H1 (cell line): ENCODE results near the gene SOST. TPM values are rescaled to one million over a fixed set of nuclear protein-coding genes. Genes with fewer than 3 reads are reported as not detected.

ENCODE experiments used
- CTCF ChIA-PET: fragments of 300-600 bp; sonication (Branson Sonifier 250); formaldehyde crosslinking; loops from one replicate; lab custom pipeline; 2021; ENCODE audit not compliant: partially characterized antibody; lab: Charles Lee
- POLR2A ChIA-PET: fragments of 300-600 bp; sonication (Branson Sonifier 250); formaldehyde crosslinking; loops from one replicate; lab custom pipeline; 2021; ENCODE audit warnings: inconsistent platforms; ENCODE audit not compliant: partially characterized antibody; lab: Charles Lee
- DNase-seq, 2 experiments: peaks; one replicate each; pipeline versions ENCODE4 v3.0.0 to v3.0.0-alpha.2; 2010 to 2022; ENCODE audit warnings: low spot score in 2 of 2, low read depth in 1 of 2, mixed read lengths in 1 of 2
- FAIRE-seq: peaks from 2 replicates; lab custom pipeline; 2011; peaks lifted over from hg19 to GRCh38; lab: Jason Lieb, UNC
- H2AFZ ChIP-seq: 2 replicates; pipeline ENCODE4 v1.8.1; 2012; ENCODE audit warnings: low read length, inconsistent platforms
- H2AK5ac ChIP-seq: 2 replicates; pipeline ENCODE4 v1.6.1; 2013; ENCODE audit warnings: low read depth, low read length
- H2BK120ac ChIP-seq: replicated peaks from 2 replicates; pipeline ENCODE3; 2013; ENCODE audit warnings: low read depth, low read length, inconsistent platforms
- H2BK12ac ChIP-seq: 2 replicates; pipeline ENCODE4 v1.6.1; 2013; ENCODE audit warnings: low read depth, low read length
- H2BK15ac ChIP-seq: 2 replicates; pipeline ENCODE4 v1.6.1; 2013; ENCODE audit warnings: low read length
- H2BK20ac ChIP-seq: 2 replicates; pipeline ENCODE4 v1.6.1; 2013; ENCODE audit warnings: low read length
- H2BK5ac ChIP-seq: 2 replicates; pipeline ENCODE4 v1.6.1; 2013; ENCODE audit warnings: low read depth, low read length
- H3K14ac ChIP-seq: 2 replicates; pipeline ENCODE4 v1.6.1; 2013; ENCODE audit warnings: inconsistent platforms; ENCODE audit not compliant: insufficient read length
- H3K18ac ChIP-seq: 2 replicates; pipeline ENCODE4 v1.6.1; 2013; ENCODE audit warnings: low read length; ENCODE audit errors: extremely low read depth
- H3K23ac ChIP-seq: 2 replicates; pipeline ENCODE4 v1.6.1; 2013; ENCODE audit warnings: inconsistent platforms; ENCODE audit not compliant: insufficient read length
- H3K23me2 ChIP-seq: 2 replicates; pipeline ENCODE4 v1.6.1; 2013; ENCODE audit warnings: low read depth, low read length
- H3K27ac ChIP-seq: 2 replicates; pipeline ENCODE4 v1.6.1; 2011; ENCODE audit warnings: low read depth, low read length, inconsistent platforms
- H3K27me3 ChIP-seq, 4 experiments: replicated peaks in 1 of 4; 1 replicate in 1 of 4; 2 replicates in 3 of 4; pipeline versions ENCODE4 v1.6.1 to v1.8.1; 2011 to 2013; ENCODE audit warnings: low read length in 3 of 4, mild to moderate bottlenecking in 3 of 4, inconsistent platforms in 2 of 4, mixed read lengths in 2 of 4, moderate library complexity in 1 of 4; ENCODE audit not compliant: control insufficient read depth in 3 of 4, insufficient read depth in 3 of 4; ENCODE audit errors: extremely low read depth in 1 of 4
- H3K36me3 ChIP-seq, 4 experiments: 2 replicates each; pipeline versions ENCODE4 v1.6.1 to v1.8.1; 2011 to 2013; ENCODE audit warnings: mild to moderate bottlenecking in 4 of 4, low read length in 3 of 4, moderate library complexity in 2 of 4, control low read depth in 1 of 4, inconsistent platforms in 1 of 4; ENCODE audit not compliant: insufficient read depth in 4 of 4, control insufficient read depth in 2 of 4
- H3K4ac ChIP-seq: replicated peaks from 2 replicates; pipeline ENCODE3; 2013; ENCODE audit warnings: low read length, low read depth, mixed read lengths, inconsistent platforms; ENCODE audit not compliant: insufficient read length
- H3K4me1 ChIP-seq, 4 experiments: replicated peaks in 1 of 4; 1 replicate in 1 of 4; 2 replicates in 3 of 4; pipeline versions ENCODE4 v1.6.1 to v1.8.1; 2011 to 2013; ENCODE audit warnings: low read length in 3 of 4, inconsistent platforms in 2 of 4, mixed read lengths in 1 of 4; ENCODE audit not compliant: insufficient read depth in 4 of 4, control insufficient read depth in 3 of 4
- H3K4me2 ChIP-seq, 2 experiments: 2 replicates each; pipeline versions ENCODE4 v1.6.1 to v1.8.1; 2011 to 2013; ENCODE audit warnings: low read depth in 2 of 2, low read length in 2 of 2, control low read depth in 1 of 2, inconsistent platforms in 1 of 2, mild to moderate bottlenecking in 1 of 2; ENCODE audit not compliant: insufficient read depth in 1 of 2
- H3K4me3 ChIP-seq, 4 experiments: fragments of 200-600, 300-600 bp in 1 of 4; sonication (generic), shearing (Covaris generic), sonication (Bioruptor Twin) in 1 of 4; 2 replicates each; pipeline versions ENCODE4 v1.5.1 to v1.8.1; 2011 to 2016; ENCODE audit warnings: low read length in 4 of 4, low read depth in 3 of 4, control low read depth in 2 of 4, inconsistent platforms in 2 of 4, mild to moderate bottlenecking in 2 of 4, mixed read lengths in 1 of 4, moderate library complexity in 1 of 4; ENCODE audit not compliant: insufficient read depth in 2 of 4; ENCODE audit errors: extremely low read depth in 1 of 4
- H3K56ac ChIP-seq: replicated peaks from 2 replicates; pipeline ENCODE3; 2013; ENCODE audit warnings: low read depth, mild to moderate bottlenecking, mixed read lengths, low read length, inconsistent platforms; ENCODE audit not compliant: insufficient read length
- H3K79me1 ChIP-seq: 2 replicates; pipeline ENCODE4 v1.6.1; 2013; ENCODE audit warnings: low read depth, low read length, control low read depth
- H3K79me2 ChIP-seq, 2 experiments: 2 replicates each; pipeline versions ENCODE4 v1.6.1 to v1.8.1; 2012 to 2013; ENCODE audit warnings: low read length in 2 of 2, mild to moderate bottlenecking in 2 of 2, inconsistent platforms in 1 of 2; ENCODE audit not compliant: insufficient read depth in 2 of 2, control insufficient read depth in 1 of 2
- H3K9ac ChIP-seq, 4 experiments: replicated peaks in 1 of 4; 1 replicate in 1 of 4; 2 replicates in 3 of 4; pipeline versions ENCODE4 v1.6.1 to v1.8.1; 2011 to 2013; ENCODE audit warnings: low read depth in 3 of 4, low read length in 3 of 4, control low read depth in 2 of 4, mild to moderate bottlenecking in 2 of 4, moderate library complexity in 2 of 4, inconsistent platforms in 1 of 4; ENCODE audit errors: extremely low read depth in 1 of 4
- H3K9me3 ChIP-seq, 2 experiments: 2 replicates each; pipeline versions ENCODE4 v1.6.1 to v1.8.1; 2012 to 2013; ENCODE audit warnings: mild to moderate bottlenecking in 2 of 2, moderate library complexity in 2 of 2, control low read depth in 1 of 2, inconsistent platforms in 1 of 2, low read depth in 1 of 2, low read length in 1 of 2, mixed read lengths in 1 of 2; ENCODE audit not compliant: insufficient read depth in 2 of 2
- H4K20me1 ChIP-seq, 2 experiments: replicated peaks in 1 of 2; 2 replicates each; pipeline versions ENCODE3 to v1.8.1; 2011 to 2013; ENCODE audit warnings: inconsistent platforms in 2 of 2, low read length in 2 of 2, mild to moderate bottlenecking in 1 of 2; ENCODE audit not compliant: insufficient read depth in 2 of 2, control insufficient read depth in 1 of 2
- H4K5ac ChIP-seq: 2 replicates; pipeline ENCODE4 v1.6.1; 2013; ENCODE audit warnings: low read length, low read depth, mixed read lengths, inconsistent platforms; ENCODE audit not compliant: insufficient read length
- H4K8ac ChIP-seq: 2 replicates; pipeline ENCODE4 v1.8.0; 2013; ENCODE audit warnings: mild to moderate bottlenecking, moderate library complexity, low read length, inconsistent platforms; ENCODE audit not compliant: insufficient read depth; ENCODE audit errors: extremely low read depth
- H4K91ac ChIP-seq: replicated peaks from 2 replicates; pipeline ENCODE3; 2013; ENCODE audit warnings: low read length, mixed read lengths, inconsistent platforms; ENCODE audit not compliant: insufficient read length
- ATF2 ChIP-seq: IDR thresholded peaks from 2 replicates; pipeline ENCODE4 v1.6.1; 2012; ENCODE audit warnings: low read length, inconsistent platforms
- E2F6 ChIP-seq: IDR thresholded peaks from 2 replicates; pipeline ENCODE4 v1.6.1; 2012; ENCODE audit warnings: inconsistent platforms
- HDAC2 ChIP-seq, 2 experiments: fragments of 300-600 bp in 1 of 2; sonication (generic) in 1 of 2; IDR thresholded peaks; 2 replicates each; pipeline ENCODE4 v1.6.1; 2011 to 2012; ENCODE audit warnings: low read depth in 2 of 2, low read length in 2 of 2, mild to moderate bottlenecking in 2 of 2, moderate library complexity in 2 of 2, borderline replicate concordance in 1 of 2, inconsistent platforms in 1 of 2
- MAX ChIP-seq: IDR thresholded peaks from 2 replicates; pipeline ENCODE4 v1.6.1; 2012; ENCODE audit warnings: inconsistent platforms
- SP1 ChIP-seq: IDR thresholded peaks from 2 replicates; pipeline ENCODE4 v1.6.1; 2011; ENCODE audit warnings: low read depth, low read length
- SP2 ChIP-seq: IDR thresholded peaks from 2 replicates; pipeline ENCODE4 v1.6.1; 2012; ENCODE audit warnings: mild to moderate bottlenecking, low read length, inconsistent platforms
- SUZ12 ChIP-seq: fragments of 200-600 bp; sonication (generic); IDR thresholded peaks from 2 replicates; pipeline ENCODE4 v1.6.1; 2012; ENCODE audit warnings: mild to moderate bottlenecking, inconsistent platforms, low read length, moderate library complexity, mixed read lengths
- TEAD4 ChIP-seq: IDR thresholded peaks from 2 replicates; pipeline ENCODE4 v1.6.1; 2012; ENCODE audit warnings: low read depth, low read length, inconsistent platforms, mixed read lengths
- WGBS, 2 experiments: shearing (Covaris generic) in 1 of 2; methylation state at CpG; one replicate each; pipeline versions ENCODE4 v1.1.6 to v1.1.7; 2013 to 2015; ENCODE audit warnings: low lambda C conversion rate in 2 of 2, mixed read lengths in 2 of 2, inconsistent platforms in 1 of 2, low coverage in 1 of 2, missing lambda C conversion rate in 1 of 2; ENCODE audit not compliant: insufficient replicate concordance in 2 of 2, insufficient coverage in 1 of 2, insufficient read length in 1 of 2; ENCODE audit errors: extremely low coverage in 1 of 2, missing lambda C conversion rate in 1 of 2; 5-methylcytosine and 5-hydroxymethylcytosine counted together
- polyA plus RNA-seq, 7 experiments: library from polyadenylated mRNA; depleted of rRNA in 3 of 7; stranded (reverse) in 5 of 7; unstranded in 2 of 7; fragments of >200 nt in 5 of 7; fragments of 200-250 nt in 2 of 7; gene quantifications; 1 replicate in 5 of 7; 2 replicates in 1 of 7; 4 replicates in 1 of 7; pipeline versions ENCODE4 v1.2.1 to v1.2.3, GENCODE V29; 2011 to 2013; ENCODE audit warnings: missing spikeins in 2 of 7, mixed read lengths in 2 of 7
- total RNA-seq: library from RNA; stranded (reverse); fragmentation: NEBNext Ultra II Directional; extraction: Animal tissue kit (Norgen Biotek cat#: 25700); gene quantifications from 2 replicates; pipeline ENCODE4 v1.2.1, GENCODE V29; 2021

Gene SOST
- total and polyA plus RNA-seq, 2 of the 8 experiments (the other 6 are each of a cell fraction or from before 2014, with no cell fraction given): 0.08 TPM; not detected in 1

GRCh38 chr17:43789482-43789881 is 30.9 kb upstream of the SOST start:
- no peak overlapping the region for H3K23ac ChIP-seq
- no peak overlapping the region for H3K4me3 ChIP-seq
- no peaks in the 10 kb centered on the region for H3K36me3 ChIP-seq
- CTCF ChIA-PET: interaction anchor here (0.6 to 2.4 kb wide), 22 partner anchors 9 to 227 kb away, joined by 3 to 26 read pairs (median 4); partner anchors contain the start of genes CD300LG, CFAP97D1 and TMEM101
- H2BK120ac ChIP-seq: no peak overlapping the region
- H3K4me2 ChIP-seq: no peak overlapping the region
- POLR2A ChIA-PET: interaction anchor here (1.0 to 2.6 kb wide), 4 partner anchors 14 to 57 kb away, joined by 3 to 8 read pairs (median 4); partner anchors contain the start of gene CD300LG
- no peaks in the 10 kb centered on the region for H3K9me3 ChIP-seq
- H2BK5ac ChIP-seq: no peak overlapping the region
- no peak overlapping the region for H2AFZ ChIP-seq
- no peak overlapping the region for H4K8ac ChIP-seq
- no peak overlapping the region for H3K56ac ChIP-seq
- no peaks in the 10 kb centered on the region; a peak in 1 of 7 replicates for H3K4me1 ChIP-seq
- H3K9ac ChIP-seq: no peak overlapping the region
- H4K91ac ChIP-seq: no peak overlapping the region
- WGBS, 2 experiments: 80% methylated on average over 1 of the region's 1 CpG; no CpG with 5 or more reads in 1 of the 2 experiments
- no peak for DNase-seq
- H3K27me3 ChIP-seq: no peaks in the 10 kb centered on the region
- H3K18ac ChIP-seq: no peak overlapping the region
- H2AK5ac ChIP-seq: no peak overlapping the region
- no peak for FAIRE-seq
- no peaks in the 10 kb centered on the region for H3K79me1 ChIP-seq
- H3K23me2 ChIP-seq: no peaks in the 10 kb centered on the region
- no peak overlapping the region for H2BK20ac ChIP-seq
- H3K79me2 ChIP-seq: no peaks in the 10 kb centered on the region
- no peaks in the 10 kb centered on the region for H4K20me1 ChIP-seq
- H2BK15ac ChIP-seq: no peak overlapping the region
- H3K4ac ChIP-seq: no peak overlapping the region
- no peak overlapping the region for H3K14ac ChIP-seq
- H3K27ac ChIP-seq: no peak overlapping the region
- no peak overlapping the region for H4K5ac ChIP-seq
- H2BK12ac ChIP-seq: no peak overlapping the region
- TF ChIP-seq E2F6 (no peak), ATF2 (no peak), SP2 (no peak), SP1 (no peak), MAX (no peak), SUZ12 (no peak), HDAC2 (IDR thresholded peaks at IDR 0.05; ENCODE audit: borderline replicate concordance in 1 of 2, low read depth in 2 of 2, low read length in 2 of 2) (no peak), TEAD4 (no peak)
